ENCODE measurements around the gene EIF5AL1. TPM values are rescaled to one million over a fixed set of nuclear protein-coding genes. Genes with fewer than 3 reads are reported as not detected.

The EIF5AL1 gene
- total and polyA plus RNA-seq, 2 of the 4 experiments (the other 2 are of a cell fraction), result 1.1 to 1.4 TPM

DNA sequence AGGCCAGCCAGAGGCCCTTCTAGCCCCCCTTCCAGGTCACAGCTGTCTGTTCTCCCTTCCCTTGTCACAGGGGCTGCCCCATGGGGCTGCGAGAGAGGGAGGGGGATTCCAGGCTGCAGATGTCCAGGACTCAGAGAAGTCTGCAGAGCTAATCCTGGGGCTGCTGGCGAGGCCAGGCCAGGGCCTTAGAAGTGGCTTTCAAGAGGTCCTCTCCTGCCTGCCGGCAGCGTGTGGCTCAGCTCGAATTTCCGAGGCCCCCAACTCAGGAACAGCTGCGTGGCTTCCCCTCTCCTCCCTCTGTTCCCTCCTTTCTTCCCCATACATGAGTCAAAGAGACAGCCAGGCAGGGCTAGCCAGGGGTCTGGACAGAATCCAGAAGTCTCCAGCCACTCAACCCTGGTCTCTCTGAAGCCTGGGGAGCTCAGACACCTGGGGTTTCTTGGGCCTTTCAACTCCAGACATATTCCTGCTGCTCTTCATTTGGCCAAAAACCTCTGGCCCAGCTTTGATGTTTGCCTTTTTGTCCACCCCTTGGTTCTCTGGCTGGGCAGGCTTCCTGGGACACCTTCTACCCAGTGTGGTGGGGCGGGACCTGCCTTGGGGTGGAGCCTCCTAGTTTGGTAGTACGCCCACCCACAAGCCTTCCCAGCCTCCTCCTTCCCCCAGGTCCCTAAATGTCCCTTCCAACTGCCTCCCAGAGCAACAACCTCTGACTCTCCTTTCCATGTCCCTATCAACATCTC, 21.8 kb upstream of the EIF5AL1 start:
- ChIA-PET CTCF (no interaction called here), POLR2A (ENCODE audit: unreplicated experiment) (no interaction called here)
- intact Hi-C loops (cut with micrococcal nuclease), result no loop called here
- in situ Hi-C loops (cut with MboI; ENCODE audit: low sequenced_read_pairs), result loop anchor here (25.0 kb wide), 1 partner anchor 103 kb away; no protein-coding TSS in a partner anchor
- H3K4me1 ChIP-seq (ENCODE audit: control insufficient read depth, insufficient read depth, low read length), result peaks cover 26% of the 10 kb centered on the region
- peak; percentile 37 for ATAC-seq (ENCODE audit: low read depth)
- no peaks in the 10 kb centered on the region for H3K9me3 ChIP-seq (ENCODE audit: control insufficient read depth, insufficient read depth, low read length)
- H3K36me3 ChIP-seq (ENCODE audit: control insufficient read depth, insufficient read depth, low read length), result no peaks in the 10 kb centered on the region
- peak overlapping the region; percentile 77 for H3K18ac ChIP-seq (ENCODE audit: low read depth, low read length)
- H3K4me2 ChIP-seq (ENCODE audit: low read depth, low read length), result no peak overlapping the region
- peak overlapping the region; percentile 80 for H4K5ac ChIP-seq (ENCODE audit: low read depth, low read length)
- peaks cover 34% of the 10 kb centered on the region for H3K9me1 ChIP-seq (ENCODE audit: insufficient read depth, low read length)
- peak overlapping the region; percentile 75 for H2BK20ac ChIP-seq (ENCODE audit: low read depth, low read length)
- H3K14ac ChIP-seq (replicated peaks; ENCODE audit: low read depth, low read length), result peak overlapping the region; percentile 96
- H3K79me1 ChIP-seq (ENCODE audit: low read depth in 1 of 2, low read length in 2 of 2), result no peaks in the 10 kb centered on the region
- peak overlapping the region; percentile 84 for H2AFZ ChIP-seq (replicated peaks; ENCODE audit: low read length, poor library complexity)
- H2BK15ac ChIP-seq (ENCODE audit: low read depth, low read length), result peak overlapping the region; percentile 95; the same call in 2 of the 3 replicates
- peaks cover 9% of the 10 kb centered on the region; the same call in 1 of the 2 replicates for H3K27me3 ChIP-seq (ENCODE audit: control insufficient read depth, insufficient read depth, low read length)
- H2BK5ac ChIP-seq (ENCODE audit: low read depth, low read length, poor library complexity, severe bottlenecking), result peak overlapping the region; percentile 16
- H3K56ac ChIP-seq (ENCODE audit: extremely low read depth, insufficient read depth, low read length), result no peak overlapping the region
- no peak overlapping the region for H3K4me3 ChIP-seq (ENCODE audit: insufficient read depth, low read depth, low read length)
- peak overlapping the region; percentile 64 to 89 for H4K8ac ChIP-seq (ENCODE audit: low read depth in 2 of 2, low read length in 2 of 2)
- H3K23ac ChIP-seq (ENCODE audit: low read depth, low read length), result peak overlapping the region; percentile 63; the same call in 1 of the 2 replicates
- WGBS, 2 experiments (ENCODE audit: extremely low coverage in 2 of 2, insufficient read length in 1 of 2), result no CpG with 5 or more reads among the region's 9 CpGs
- peak overlapping the region; percentile 89 for H2AK5ac ChIP-seq (ENCODE audit: low read depth, low read length)
- H3K4ac ChIP-seq (ENCODE audit: low read depth, low read length), result peak overlapping the region; percentile 90
- peak overlapping the region; percentile 87 for H4K91ac ChIP-seq (ENCODE audit: insufficient read depth, low read depth, low read length)
- peak overlapping the region; percentile 86 for H2AK9ac ChIP-seq (replicated peaks; ENCODE audit: low read depth, low read length, poor library complexity)
- H4K20me1 ChIP-seq (ENCODE audit: insufficient read depth, low read length), result no peaks in the 10 kb centered on the region
- peak; percentile 57 for DNase-seq
- H2BK120ac ChIP-seq (ENCODE audit: low read depth, low read length), result peak overlapping the region; percentile 75
- dilution Hi-C loops (cut with HindIII; ENCODE audit: low sequenced_read_pairs, unreplicated experiment), result no loop called here
- no TSS peak for BruUV-seq (replicated peaks)
- 0 out of 2 replicates have a peak overlapping the region, but pooled peaks have one; percentile 7 for H3K9ac ChIP-seq (ENCODE audit: low read depth, low read length)
- peak overlapping the region; percentile 75 for H3K27ac ChIP-seq (ENCODE audit: insufficient read depth, low read length)
- TF ChIP-seq RAD21 (IDR thresholded peaks at IDR 0.05; ENCODE audit: low read length) (no peak), NFE2L2 (IDR thresholded peaks at IDR 0.05; ENCODE audit: low read depth, low read length) (no peak), CHD1 (IDR thresholded peaks at IDR 0.05; ENCODE audit: low read depth, low read length) (no peak), BHLHE40 (IDR thresholded peaks at IDR 0.05; ENCODE audit: low read depth, low read length) (no peak), POLR2A (IDR thresholded peaks at IDR 0.05; ENCODE audit: low read depth, low read length) (no peak), FOS (IDR thresholded peaks at IDR 0.05; ENCODE audit: low read depth, low read length) (no peak), MAZ (IDR thresholded peaks at IDR 0.05; ENCODE audit: borderline replicate concordance, low read depth, low read length) (no peak; the same call in 1 of the 2 replicates), CEBPB (IDR thresholded peaks at IDR 0.05; ENCODE audit: low read depth, low read length) (no peak), SMC3 (IDR thresholded peaks at IDR 0.05; ENCODE audit: low read depth, low read length) (no peak), MAFK (IDR thresholded peaks at IDR 0.05; ENCODE audit: low read depth, low read length) (no peak), RFX5 (IDR thresholded peaks at IDR 0.05; ENCODE audit: low read depth, low read length) (no peak), RCOR1 (IDR thresholded peaks at IDR 0.05; ENCODE audit: insufficient replicate concordance, low read length) (no peak)
- TF ChIP-seq, protein P1, sequence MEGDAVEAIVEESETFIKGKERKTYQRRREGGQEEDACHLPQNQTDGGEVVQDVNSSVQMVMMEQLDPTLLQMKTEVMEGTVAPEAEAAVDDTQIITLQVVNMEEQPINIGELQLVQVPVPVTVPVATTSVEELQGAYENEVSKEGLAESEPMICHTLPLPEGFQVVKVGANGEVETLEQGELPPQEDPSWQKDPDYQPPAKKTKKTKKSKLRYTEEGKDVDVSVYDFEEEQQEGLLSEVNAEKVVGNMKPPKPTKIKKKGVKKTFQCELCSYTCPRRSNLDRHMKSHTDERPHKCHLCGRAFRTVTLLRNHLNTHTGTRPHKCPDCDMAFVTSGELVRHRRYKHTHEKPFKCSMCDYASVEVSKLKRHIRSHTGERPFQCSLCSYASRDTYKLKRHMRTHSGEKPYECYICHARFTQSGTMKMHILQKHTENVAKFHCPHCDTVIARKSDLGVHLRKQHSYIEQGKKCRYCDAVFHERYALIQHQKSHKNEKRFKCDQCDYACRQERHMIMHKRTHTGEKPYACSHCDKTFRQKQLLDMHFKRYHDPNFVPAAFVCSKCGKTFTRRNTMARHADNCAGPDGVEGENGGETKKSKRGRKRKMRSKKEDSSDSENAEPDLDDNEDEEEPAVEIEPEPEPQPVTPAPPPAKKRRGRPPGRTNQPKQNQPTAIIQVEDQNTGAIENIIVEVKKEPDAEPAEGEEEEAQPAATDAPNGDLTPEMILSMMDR (conservative IDR thresholded peaks at IDR 0.05; ENCODE audit: low read depth, low read length), result no peak
- TF ChIP-seq, protein P2, sequence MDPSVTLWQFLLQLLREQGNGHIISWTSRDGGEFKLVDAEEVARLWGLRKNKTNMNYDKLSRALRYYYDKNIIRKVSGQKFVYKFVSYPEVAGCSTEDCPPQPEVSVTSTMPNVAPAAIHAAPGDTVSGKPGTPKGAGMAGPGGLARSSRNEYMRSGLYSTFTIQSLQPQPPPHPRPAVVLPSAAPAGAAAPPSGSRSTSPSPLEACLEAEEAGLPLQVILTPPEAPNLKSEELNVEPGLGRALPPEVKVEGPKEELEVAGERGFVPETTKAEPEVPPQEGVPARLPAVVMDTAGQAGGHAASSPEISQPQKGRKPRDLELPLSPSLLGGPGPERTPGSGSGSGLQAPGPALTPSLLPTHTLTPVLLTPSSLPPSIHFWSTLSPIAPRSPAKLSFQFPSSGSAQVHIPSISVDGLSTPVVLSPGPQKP (IDR thresholded peaks at IDR 0.05; ENCODE audit: borderline replicate concordance, low read depth, low read length), result no peak
- TF ChIP-seq, protein P3, sequence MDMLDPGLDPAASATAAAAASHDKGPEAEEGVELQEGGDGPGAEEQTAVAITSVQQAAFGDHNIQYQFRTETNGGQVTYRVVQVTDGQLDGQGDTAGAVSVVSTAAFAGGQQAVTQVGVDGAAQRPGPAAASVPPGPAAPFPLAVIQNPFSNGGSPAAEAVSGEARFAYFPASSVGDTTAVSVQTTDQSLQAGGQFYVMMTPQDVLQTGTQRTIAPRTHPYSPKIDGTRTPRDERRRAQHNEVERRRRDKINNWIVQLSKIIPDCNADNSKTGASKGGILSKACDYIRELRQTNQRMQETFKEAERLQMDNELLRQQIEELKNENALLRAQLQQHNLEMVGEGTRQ (IDR thresholded peaks at IDR 0.05; ENCODE audit: low read depth, low read length), result no peak

Measured in IMR-90 (cell line).